IPS-15b (cell line): ENCODE data around the gene PLS3.
"Not testable (repeated sequence)": the region's sequence is repeated elsewhere in the genome, so short reads cannot be mapped to it uniquely, and the experiment has no call there.

ENCODE experiments used
- H3K27me3 ChIP-seq: one replicate; pipeline ENCODE4 v1.6.1; 2013; ENCODE audit warnings: low read length; ENCODE audit not compliant: control insufficient read depth, insufficient read depth
- H3K36me3 ChIP-seq: one replicate; pipeline ENCODE4 v1.6.1; 2013; ENCODE audit warnings: low read length; ENCODE audit not compliant: control insufficient read depth, insufficient read depth
- H3K4me1 ChIP-seq: one replicate; pipeline ENCODE4 v1.6.1; 2013; ENCODE audit warnings: mild to moderate bottlenecking, low read length; ENCODE audit not compliant: control insufficient read depth, insufficient read depth
- H3K4me3 ChIP-seq: one replicate; pipeline ENCODE4 v1.5.1; 2013; ENCODE audit warnings: low read depth, low read length
- H3K9ac ChIP-seq: one replicate; pipeline ENCODE4 v1.6.1; 2013; ENCODE audit warnings: low read depth, mild to moderate bottlenecking, low read length
- H3K9me3 ChIP-seq: one replicate; pipeline ENCODE4 v1.6.1; 2013; ENCODE audit warnings: mild to moderate bottlenecking, low read length; ENCODE audit not compliant: control insufficient read depth, insufficient read depth

Gene PLS3

DNA sequence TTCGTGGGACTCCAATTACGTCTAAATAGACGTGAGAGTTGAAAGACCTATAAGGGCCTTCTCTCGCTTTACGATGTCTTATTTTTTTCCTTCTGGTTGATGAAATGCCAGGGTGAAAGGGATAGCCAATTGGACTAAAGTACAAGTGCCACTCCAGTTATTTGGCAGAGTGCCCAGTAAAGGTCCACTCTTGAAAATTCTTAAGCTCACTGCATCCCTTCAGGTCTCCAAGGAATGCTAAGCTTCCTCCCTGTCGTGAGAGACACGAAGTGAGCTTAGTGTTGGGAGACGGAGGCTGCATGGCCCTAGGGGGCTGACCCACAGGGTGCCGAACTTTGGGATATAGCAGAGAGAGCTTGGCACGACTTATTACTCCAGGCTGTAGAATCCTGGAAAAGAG, 19.9 kb upstream of the PLS3 start:
- not testable (repeated sequence) for H3K27me3 ChIP-seq

DNA sequence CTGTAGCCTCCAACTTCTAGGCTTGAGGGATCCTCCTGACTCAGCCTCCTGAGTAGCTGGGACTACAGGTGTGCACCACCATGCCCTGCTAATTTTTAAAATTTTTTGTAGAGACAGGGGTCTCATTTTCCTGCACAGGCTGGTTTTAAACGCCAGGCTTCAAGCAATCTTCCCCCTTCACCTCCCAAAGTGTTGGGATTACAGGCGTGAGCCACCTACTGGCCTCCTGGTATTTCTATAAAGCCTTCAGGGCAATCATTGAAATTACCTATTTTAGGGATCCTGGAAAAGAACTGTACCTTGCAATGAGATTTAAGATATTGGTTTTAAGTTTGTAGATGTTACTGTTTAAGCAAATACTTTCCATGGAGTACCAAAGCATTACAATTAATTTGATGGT, 13.5 kb upstream of the PLS3 start:
- Histone ChIP-seq H3K9ac (no peak overlapping the region), H3K36me3 (no peaks in the 10 kb centered on the region), H3K9me3 (no peaks in the 10 kb centered on the region), H3K27me3 (no peaks in the 10 kb centered on the region), H3K4me1 (peaks cover 2% of the 10 kb centered on the region), H3K4me3 (no peak overlapping the region)

More for the DNA sequence above, 19.9 kb upstream of the PLS3 start:
- not testable (repeated sequence) for H3K4me1 ChIP-seq, H3K4me3 ChIP-seq, H3K9me3 ChIP-seq, H3K36me3 ChIP-seq, H3K9ac ChIP-seq

DNA sequence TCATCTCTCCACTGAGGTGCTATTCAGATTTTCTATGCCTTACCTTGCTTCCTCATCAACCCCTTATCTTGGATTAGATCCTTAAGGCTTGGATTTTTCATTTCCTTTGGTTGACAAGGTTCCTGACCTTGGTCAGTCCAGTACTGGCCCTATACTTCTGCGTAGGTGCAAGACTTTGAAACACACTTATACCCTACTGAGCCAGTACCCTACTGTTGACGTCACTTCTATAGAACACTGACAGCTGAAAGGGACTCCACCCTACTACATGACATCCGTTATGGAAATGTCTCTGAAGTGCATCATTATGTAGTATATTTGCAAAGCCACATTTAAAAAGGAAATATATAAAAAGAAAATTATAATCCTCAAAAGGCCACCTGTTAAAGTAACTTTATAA, 12.0 kb upstream of the PLS3 start:
- Histone ChIP-seq H3K27me3 (no peaks in the 10 kb centered on the region), H3K4me3 (no peak overlapping the region), H3K36me3 (no peaks in the 10 kb centered on the region), H3K9me3 (no peaks in the 10 kb centered on the region), H3K9ac (no peak overlapping the region), H3K4me1 (peaks cover 2% of the 10 kb centered on the region)

DNA sequence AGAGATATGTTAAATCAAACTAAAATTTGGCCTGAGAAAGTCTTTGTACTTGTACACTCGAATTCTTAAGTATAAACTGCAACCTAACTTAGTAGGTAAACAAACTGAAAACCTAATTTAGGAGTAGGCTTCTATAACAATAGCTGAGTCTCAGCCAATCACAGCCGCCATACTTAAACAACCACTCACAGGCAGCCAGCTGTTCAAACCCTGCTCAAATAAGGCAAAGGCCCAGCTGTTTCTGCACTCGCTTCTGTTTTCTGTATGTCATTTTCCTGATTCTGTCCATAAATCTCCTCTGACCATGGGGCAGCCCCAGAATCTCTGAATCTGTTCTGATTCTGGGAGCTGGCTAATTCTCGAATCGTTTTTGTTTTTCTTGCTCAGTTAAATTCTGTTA, 7.8 kb upstream of the PLS3 start:
- Histone ChIP-seq H3K9ac (no peak overlapping the region), H3K4me3 (no peak overlapping the region), H3K36me3 (no peaks in the 10 kb centered on the region), H3K9me3 (no peaks in the 10 kb centered on the region), H3K4me1 (peaks cover 5% of the 10 kb centered on the region), H3K27me3 (no peaks in the 10 kb centered on the region)

DNA sequence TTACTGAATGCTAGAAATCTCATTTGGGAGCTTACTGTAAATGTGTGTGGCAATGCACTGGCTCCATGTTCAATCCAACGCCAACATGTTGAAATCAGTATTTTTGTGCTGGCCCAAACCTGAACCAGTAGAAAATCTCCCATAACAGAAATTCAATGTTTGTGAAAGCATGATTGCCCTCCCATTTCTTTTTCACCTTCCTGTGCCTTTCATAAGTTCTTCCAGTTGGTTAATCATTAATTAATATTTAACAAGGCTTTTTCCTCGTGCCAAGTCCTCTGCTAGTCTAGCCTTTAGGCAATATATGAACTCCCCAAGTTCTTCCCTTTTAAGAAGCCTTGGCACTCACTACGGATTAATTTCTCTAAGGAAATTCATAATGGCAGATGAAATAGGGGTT, 1.3 kb upstream of the PLS3 start:
- no peak overlapping the region for H3K4me3 ChIP-seq
- no peak overlapping the region for H3K9ac ChIP-seq
- peaks cover 13% of the 10 kb centered on the region for H3K4me1 ChIP-seq
- H3K36me3 ChIP-seq, result no peaks in the 10 kb centered on the region
- no peaks in the 10 kb centered on the region for H3K9me3 ChIP-seq
- H3K27me3 ChIP-seq, result no peaks in the 10 kb centered on the region

DNA sequence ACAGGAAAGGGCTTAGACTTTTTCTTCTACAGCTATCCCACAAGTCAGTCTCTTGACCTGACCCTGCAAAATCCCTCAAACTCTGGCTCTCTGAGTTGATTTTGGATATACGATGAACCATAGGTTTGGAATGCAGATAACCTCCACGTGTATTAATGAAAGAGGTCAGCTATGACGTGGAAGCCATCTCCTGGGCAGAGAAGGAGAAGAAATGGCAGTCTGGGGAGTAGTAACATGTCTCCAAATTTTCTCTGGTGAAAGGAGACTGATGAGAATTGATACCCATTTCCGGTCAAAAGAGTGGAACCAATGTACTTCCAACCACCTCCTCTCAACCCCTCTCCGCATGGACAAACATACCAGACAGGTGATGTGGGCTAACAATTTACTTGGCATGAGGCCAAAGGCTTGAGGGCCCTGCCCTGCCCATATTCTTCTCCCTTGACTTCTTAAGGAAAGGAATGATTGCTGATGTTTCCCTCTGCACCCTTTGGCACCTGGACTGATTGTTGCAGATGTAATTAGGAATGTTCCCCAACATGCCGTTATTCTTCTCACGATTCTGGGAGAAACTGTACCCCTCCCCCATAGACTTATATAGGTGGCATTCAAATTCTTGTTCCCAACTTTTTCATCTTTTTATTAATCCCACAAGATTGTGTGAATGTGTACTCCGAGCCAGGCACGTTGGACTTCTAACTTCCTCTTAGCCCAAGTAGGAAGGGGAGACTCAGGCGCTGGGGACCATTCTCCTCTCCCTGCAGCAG, 580 bp upstream of the PLS3 start:
- H3K9ac ChIP-seq, result no peak overlapping the region

DNA sequence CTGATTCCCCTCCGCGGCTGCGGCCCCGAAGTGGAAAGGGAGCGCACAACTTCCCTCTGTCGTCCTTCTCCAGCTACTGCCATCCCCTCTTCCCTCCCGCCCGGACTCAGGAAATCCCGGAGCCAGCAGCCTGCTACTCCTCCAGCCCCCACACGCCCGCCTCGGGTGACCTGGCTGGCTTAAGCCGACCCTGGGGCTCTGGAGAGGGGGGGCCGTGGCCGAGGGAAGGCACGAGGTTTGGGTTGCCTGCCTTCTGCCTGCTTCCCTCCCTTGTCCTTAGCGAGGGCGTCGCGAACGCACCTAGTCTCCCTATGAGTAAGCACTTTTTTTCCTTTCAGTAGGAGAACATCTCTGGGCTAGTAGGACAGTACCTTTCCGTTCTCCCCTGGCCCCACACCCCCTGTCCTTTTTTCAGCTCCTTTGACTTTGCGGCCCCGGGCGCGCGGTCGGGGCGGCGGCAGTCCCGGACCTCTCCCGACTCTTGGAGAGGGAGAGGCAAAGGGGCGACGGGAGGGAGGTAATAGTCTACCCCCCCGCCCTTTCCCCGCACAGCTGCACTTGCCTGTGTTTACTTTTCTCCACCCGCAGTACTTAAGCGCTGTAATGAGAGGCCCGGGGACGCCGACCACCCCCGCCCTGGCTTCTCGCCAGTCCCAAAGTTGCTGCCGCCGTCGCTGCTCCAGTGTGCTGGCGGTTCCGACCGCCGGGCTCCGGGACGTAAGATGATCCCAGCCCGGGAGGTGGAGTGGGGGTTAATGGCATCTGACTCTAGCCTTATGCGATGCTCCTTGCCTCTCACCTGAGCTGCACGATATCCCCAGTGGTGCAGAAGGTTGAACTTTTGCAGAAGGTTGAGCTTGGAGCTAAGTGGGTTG, 868 bp downstream of the PLS3 start:
- no peaks in the 10 kb centered on the region for H3K36me3 ChIP-seq
- no peaks in the 10 kb centered on the region for H3K9me3 ChIP-seq
- H3K4me3 ChIP-seq, result peak overlapping the region; percentile 96
- peaks cover 10% of the 10 kb centered on the region for H3K4me1 ChIP-seq
- H3K27me3 ChIP-seq, result no peaks in the 10 kb centered on the region
- H3K9ac ChIP-seq, result peak overlapping the region; percentile 95

More for the DNA sequence above, 580 bp upstream of the PLS3 start:
- Histone ChIP-seq H3K36me3 (no peaks in the 10 kb centered on the region), H3K9me3 (no peaks in the 10 kb centered on the region), H3K4me3 (peak overlapping the region; percentile 96), H3K27me3 (no peaks in the 10 kb centered on the region), H3K4me1 (peaks cover 13% of the 10 kb centered on the region)

DNA sequence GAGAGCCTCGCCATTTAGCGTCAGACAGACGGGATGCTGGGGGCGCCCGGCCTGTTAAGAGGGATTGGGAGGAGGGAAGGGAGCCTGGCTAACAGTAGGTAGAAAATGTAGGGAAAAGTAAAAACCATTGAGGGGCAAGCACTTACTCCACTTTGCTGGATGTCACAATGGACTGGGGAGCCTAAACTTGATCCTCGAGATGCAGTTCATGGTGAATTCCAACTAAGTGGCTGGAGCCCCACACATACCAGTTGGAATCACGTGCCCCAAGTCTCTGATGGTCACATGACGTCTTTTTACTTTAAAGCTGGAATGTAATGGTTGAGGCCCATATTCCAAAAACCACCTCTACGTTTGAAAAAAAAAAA, 1.5 kb downstream of the PLS3 start:
- peaks cover 10% of the 10 kb centered on the region for H3K4me1 ChIP-seq
- H3K36me3 ChIP-seq, result no peaks in the 10 kb centered on the region
- H3K4me3 ChIP-seq, result peak overlapping the region; percentile 96
- no peaks in the 10 kb centered on the region for H3K9me3 ChIP-seq
- H3K27me3 ChIP-seq, result no peaks in the 10 kb centered on the region
- H3K9ac ChIP-seq, result peak overlapping the region; percentile 95

DNA sequence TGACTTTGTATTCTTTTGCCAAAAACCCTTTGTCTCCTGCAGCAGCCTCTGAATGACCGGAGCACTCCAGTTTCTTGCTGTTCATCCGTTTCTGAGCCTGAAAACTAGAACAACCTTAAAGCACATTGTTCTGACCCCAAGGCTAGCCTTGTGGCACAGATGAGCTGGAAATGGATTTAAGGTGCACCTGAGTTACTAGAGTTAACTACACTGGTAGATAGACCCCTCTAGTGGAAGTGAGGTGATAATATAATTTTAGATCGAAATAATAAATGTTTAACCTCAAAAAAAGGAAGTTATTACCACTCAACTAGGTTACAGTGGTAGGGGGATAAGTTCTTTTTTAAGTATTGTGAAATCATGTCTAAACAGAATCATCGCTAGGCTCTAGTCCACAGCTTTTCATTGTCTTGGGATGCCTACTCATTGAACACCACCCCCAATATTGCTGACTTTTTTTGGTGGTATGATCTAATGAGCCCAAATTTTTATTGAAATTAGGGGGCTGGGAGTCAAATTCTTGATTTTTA, 2.7 kb downstream of the PLS3 start:
- no peak overlapping the region for H3K9ac ChIP-seq
- H3K27me3 ChIP-seq, result no peaks in the 10 kb centered on the region
- H3K36me3 ChIP-seq, result no peaks in the 10 kb centered on the region
- H3K9me3 ChIP-seq, result no peaks in the 10 kb centered on the region
- peaks cover 10% of the 10 kb centered on the region for H3K4me1 ChIP-seq
- H3K4me3 ChIP-seq, result peak overlapping the region; percentile 2

DNA sequence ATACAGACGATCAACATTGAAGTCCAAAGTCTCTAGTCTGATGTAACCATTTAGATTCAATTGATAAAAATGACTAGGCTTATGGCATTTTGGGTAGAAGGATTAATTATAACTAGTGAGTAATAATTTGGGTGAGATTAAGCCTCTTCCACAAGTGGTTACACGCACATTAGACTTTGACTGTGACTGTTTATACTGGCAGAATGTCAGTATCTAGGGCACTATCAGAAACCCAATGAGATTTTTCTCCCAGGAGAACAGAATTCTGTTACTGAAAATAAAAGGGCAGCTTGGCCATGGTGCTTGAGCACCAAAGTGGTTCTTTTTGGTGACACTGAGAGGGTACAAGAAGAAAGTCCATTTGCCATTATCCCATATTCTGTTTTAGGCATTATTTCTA, 3.3 kb downstream of the PLS3 start:
- no peak overlapping the region for H3K9ac ChIP-seq
- H3K27me3 ChIP-seq, result no peaks in the 10 kb centered on the region
- H3K4me1 ChIP-seq, result peaks cover 10% of the 10 kb centered on the region
- no peaks in the 10 kb centered on the region for H3K36me3 ChIP-seq
- H3K4me3 ChIP-seq, result no peak overlapping the region
- no peaks in the 10 kb centered on the region for H3K9me3 ChIP-seq

DNA sequence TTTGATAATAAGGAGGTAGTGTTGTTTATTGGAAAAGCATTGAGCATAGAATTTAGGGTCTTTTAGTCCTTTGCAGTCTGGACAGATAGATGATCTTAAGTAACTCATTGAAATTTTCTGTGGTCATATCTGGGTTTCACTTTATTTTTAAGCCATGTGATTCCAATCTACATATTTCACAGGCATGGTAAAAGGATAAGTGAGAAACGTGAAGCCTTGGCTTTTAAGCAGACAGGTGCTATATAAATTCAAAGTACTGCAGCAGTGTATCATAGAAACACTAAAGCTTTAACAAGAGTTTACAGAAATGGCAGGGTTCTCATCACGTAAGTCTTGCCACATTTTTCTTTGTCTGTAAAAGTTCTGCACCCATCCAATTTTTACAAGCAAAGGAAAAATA, 4.9 kb downstream of the PLS3 start:
- Histone ChIP-seq H3K4me3 (no peak overlapping the region), H3K36me3 (no peaks in the 10 kb centered on the region), H3K27me3 (no peaks in the 10 kb centered on the region), H3K9me3 (no peaks in the 10 kb centered on the region), H3K9ac (no peak overlapping the region), H3K4me1 (peaks cover 4% of the 10 kb centered on the region)

DNA sequence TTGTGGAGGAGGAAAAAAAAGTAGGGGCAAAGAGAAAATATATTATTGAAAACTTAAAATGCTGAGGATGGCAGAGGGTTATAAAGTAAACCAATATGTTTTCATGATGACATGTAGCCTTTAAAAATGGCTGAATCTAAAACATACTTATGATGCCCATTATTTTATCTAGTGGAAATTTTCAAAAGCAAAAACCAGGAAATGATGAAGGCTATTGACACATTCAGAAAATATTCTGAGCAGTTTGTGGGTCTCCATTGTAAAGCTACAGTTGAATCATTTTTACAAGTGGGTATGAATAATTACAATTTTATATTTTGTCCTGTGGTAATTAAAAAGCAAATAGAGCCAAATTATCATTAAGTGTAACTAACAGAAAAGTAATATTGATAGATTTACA, 10.7 kb downstream of the PLS3 start:
- Histone ChIP-seq H3K36me3 (no peaks in the 10 kb centered on the region), H3K9me3 (no peaks in the 10 kb centered on the region), H3K4me1 (no peaks in the 10 kb centered on the region), H3K9ac (no peak overlapping the region), H3K4me3 (no peak overlapping the region), H3K27me3 (no peaks in the 10 kb centered on the region)
